Measurements from ENCODE around the gene KIF1B.
"Not testable (repeated sequence)": the region's sequence is repeated elsewhere in the genome, so short reads cannot be mapped to it uniquely, and the experiment has no call there.

Gene KIF1B

DNA sequence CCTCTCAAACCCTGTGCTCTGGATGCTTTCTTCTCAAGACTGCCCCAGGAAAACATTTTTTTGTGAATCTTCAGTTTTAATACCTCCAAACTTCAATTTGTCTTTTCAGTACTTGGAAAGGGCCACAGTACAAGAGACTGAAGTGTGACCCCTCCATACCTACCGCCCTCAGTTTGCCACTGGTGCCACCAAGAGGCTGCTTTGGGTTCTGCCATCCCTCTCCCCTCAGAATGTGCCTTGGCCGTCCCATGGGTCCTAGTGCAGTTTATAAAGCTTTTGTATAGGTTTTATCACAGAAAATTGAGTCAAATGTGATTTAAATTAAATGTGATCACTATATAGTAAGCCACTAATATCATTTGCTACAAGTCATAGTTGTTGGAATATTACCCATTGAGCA, 127.7 kb downstream of the KIF1B start:
- DNase-seq (ENCODE audit: low read depth): no peak

DNA sequence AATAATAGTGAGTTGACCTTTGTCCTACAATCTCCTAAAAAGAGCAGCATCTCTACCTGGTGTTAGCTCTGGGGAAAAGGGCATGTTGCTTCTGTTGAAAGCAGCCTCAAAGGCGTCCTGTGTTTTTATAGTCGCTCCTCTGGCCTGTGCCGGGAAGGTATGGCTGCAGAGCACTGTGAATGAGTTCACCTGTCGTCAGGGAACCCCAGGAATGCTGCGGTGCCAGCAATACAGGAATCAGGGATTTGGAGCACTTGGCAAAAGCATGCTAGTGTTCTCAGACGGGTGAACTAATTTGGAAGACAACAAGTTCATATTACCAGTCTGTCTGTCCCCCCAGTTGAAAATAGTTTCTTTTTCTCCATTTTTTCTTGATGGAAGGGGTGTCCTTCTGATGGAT, 128.2 kb downstream of the KIF1B start:
- DNase-seq (ENCODE audit: low read depth): no peak

DNA sequence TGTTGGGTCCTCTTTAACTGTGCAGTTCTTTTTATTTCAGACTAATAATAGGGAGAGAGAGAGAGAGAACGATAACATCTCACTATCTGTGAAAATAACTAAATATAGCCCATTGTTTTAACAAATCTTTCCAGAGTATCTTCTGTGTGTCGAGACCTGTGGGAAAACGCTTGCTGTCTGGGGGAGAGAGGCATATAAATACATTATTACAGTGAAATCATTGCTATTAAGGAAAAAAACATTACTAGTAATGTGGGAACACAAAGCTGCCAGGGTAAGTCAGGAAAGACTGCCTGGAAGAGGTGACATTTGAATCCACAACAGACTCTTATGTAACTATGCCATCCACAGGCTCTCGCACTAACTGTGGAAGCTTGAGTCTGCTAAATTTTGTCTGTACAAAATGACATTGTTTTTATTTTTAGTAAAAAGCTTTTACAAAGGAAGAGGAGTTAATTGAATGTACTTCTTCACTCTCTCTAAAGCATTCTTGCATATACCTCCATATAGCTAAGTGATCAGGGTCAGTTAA, 128.7 kb downstream of the KIF1B start:
- no peak for DNase-seq (ENCODE audit: low read depth)

DNA sequence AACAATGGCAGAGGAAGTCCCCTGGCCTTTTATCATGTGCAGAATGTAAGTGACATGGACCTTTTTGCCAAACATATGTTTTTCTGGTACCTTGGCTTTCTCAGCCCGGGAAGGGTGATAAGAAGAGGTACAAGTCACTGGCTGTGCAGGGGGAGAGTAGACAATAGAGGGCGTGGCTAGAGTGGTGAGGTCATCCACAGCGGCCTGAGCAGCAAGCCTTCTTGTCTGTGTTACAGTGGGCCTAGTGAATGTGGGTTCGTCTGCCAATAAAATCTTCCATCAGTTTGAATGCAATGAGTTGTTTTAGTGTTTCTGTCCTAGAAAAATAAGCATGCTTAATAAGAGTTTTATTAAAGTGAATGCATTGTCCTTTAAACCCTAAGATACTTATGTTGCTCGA, 129.4 kb downstream of the KIF1B start:
- no peak for DNase-seq (ENCODE audit: low read depth)

DNA sequence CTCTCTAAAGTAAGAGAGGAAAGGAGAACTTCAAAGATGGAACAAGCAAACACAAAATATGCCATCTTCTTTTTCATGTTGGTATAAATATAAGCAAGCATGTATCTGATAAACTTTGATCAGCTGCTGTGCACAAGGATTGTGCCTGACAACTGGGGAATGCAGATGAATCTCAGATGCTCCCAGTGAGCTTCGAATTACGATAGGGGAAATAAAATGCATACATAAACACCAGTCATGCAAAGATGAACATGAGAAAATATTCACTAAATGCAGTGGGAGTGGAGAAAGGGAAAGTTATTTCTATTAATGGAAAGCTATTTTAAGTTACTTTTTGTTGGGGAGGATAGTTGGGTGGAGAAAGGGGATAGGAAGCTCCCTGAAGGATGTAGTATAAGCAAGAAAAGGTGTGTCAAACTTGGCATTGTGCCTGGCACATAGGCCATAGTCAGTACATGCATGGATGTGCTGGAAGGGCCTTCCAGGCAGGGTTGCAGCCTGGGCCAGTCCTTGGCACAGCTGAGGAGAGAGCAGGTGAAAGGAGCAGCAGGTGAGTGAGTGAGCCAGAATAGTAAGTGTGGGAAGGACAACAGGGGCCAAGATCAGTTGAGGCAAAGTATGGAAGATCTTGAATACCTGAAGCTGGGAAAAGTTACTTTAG, 130.7 kb downstream of the KIF1B start:
- DNase-seq (ENCODE audit: low read depth): no peak

DNA sequence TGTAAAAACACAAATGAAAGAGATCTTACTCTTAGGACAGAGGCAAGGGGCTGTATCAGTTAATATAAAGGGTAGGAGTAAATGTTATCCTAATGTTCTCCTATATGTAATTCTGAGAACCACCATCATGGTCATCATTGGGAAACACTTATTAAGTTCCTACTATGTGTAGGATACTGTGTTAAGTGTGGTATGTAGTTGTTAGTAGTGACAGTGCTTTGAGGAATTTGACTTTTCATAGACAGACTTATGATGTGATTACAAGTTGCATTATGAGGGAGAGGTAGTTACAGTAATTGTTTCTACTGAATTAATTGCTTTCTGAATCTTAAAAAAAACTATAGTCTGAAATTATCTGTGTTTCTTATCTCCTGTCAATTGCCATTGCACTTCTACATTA, 136.7 kb downstream of the KIF1B start:
- no peak for DNase-seq (ENCODE audit: low read depth)

DNA sequence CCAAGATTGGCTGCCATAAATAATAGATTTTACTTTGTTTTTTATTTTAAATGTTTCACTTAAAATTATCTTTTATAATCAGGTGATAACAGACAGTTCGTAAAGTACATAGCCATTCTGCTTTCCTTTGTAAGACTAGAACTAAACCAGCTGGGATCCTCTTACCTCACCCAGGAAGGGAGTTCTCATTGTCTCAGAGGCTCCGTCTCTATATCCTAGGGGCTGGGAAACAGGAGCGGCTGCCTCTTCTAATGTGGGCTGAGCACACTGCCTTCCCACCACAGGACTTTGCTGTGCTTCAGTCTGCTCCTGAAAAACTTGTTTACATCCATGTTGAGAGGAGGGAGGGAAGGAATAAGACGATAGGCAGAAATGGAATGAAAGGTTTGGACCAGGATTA, 142.9 kb downstream of the KIF1B start:
- no peak for DNase-seq (ENCODE audit: low read depth)

DNA sequence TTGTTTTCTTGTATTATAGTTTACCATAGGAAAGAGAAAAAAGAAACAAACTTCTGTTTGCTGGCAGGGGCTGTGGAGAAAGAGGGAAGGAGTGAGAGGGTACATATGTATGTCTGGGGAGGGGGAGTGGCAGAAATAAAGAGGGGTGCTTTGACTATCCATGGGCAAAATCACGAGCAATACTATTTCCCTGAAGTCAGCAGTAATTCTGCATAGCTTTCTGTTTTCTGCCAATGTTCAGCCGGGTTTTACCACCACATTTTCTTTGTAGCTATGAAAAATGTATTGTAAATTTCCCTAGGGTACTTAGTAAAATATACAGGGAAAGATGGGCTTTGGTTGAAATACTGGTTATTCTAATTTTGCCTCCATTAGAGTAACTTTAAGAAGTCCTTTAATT, 143.3 kb downstream of the KIF1B start:
- no peak for DNase-seq (ENCODE audit: low read depth)

DNA sequence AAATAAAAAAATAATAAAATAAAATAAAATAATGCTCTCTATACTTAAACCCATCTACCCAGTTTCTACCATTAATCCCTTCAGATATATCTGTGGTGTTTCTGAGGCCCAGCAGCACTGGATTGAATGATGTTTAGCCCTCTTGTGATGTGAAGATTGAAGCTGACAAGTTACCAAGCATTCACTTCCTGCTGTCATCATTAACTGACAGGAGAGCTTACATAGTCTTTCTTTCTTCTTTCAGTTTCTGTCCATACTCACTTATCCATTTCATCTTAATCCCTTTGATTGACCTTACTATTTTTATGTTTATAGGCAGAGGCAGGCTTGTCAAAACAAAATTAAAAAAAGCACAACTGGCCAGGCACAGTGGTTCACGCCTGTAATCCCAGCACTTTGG, 149.7 kb downstream of the KIF1B start:
- DNase-seq (ENCODE audit: low read depth): no peak

DNA sequence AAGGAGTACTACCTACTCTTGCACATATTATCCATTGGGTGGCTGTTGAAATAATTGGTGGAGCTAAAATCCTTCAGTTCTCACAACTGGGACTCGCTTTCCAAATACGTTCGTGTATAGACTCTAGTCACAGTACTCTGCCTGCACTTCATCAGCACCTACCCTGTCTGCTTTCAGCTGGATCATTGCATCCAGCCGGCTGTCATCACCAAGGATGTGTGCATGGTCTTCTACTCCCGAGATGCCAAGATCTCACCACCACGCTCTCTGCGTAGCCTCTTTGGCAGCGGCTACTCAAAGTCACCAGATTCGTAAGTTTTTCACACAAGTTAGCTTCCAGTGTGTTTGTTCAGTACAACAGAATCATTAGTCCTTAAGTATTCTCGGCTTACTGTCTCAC, 151.1 kb downstream of the KIF1B start:
- DNase-seq (ENCODE audit: low read depth): no peak

DNA sequence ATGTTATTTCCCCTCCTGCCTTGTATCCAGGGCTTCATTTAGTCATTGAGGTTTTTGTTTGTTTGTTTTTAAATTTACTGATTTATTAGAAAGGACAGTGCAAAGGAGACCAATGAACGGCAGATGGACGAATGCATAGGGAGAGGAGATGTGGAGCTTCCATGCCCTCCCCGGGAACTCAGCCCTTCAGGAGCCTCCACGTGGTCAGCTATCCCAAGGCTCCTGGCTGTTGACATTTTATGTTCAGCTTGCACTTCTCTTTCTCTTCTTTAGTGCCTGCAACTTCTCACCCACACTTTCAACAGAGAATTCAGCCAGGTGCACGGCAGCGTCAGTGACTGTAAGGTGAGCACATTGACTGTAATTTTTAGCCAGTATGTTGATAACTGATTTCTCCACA, 157.8 kb downstream of the KIF1B start:
- no peak for DNase-seq (ENCODE audit: low read depth)

DNA sequence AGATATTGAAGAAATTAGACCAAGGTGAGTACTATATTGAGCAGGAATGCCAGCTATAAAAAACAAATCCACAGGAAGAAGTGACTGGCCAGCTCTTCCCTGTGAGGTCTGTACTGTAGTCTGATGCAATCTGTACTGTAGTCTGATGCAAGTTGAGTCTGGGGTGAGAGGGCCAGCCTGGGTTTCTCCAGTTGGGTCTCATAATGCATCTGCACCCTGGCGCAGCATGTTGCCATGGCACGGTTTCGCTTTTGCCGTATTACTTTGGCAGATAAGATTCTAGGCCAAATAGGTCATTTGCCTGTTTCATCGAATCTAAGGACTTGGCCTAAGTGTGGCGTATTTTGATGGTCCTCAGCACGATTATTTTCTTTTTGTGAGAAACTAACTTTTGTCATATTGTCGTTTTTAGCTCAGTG, 164.1 kb downstream of the KIF1B start:
- DNase-seq (ENCODE audit: low read depth): no peak

DNA sequence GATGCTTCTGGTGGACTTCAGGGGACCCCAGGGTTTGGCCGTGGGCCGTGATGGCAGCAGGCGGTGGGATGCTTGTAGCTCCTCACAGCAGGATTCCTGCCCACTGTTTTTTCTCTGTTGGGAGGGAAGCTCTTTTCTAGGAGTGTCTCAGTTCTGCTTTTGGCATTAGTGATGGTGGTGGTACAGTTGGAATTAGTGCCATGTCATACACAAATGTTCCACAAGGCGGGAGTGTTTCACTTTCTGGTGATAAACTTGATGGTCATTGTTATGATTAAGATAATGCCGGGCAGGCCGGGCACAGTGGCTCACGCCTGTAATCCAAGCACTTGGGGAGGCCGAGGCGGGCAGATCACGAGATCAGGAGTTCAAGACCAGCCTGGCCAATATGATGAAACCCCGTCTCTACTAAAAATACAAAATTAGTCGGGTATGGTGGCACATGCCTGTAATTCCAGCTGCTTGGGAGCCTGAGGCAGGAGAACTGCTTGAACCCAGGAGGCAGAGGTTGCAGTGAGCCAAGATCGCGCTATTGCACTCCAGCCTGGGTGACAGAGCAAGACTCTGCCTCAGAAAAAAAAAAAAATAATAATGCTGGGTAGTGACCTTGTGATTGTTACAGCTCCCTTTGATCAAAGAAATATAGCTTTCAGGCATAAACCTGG, 167.1 kb downstream of the KIF1B start:
- not testable (repeated sequence) for DNase-seq (ENCODE audit: low read depth)

DNA sequence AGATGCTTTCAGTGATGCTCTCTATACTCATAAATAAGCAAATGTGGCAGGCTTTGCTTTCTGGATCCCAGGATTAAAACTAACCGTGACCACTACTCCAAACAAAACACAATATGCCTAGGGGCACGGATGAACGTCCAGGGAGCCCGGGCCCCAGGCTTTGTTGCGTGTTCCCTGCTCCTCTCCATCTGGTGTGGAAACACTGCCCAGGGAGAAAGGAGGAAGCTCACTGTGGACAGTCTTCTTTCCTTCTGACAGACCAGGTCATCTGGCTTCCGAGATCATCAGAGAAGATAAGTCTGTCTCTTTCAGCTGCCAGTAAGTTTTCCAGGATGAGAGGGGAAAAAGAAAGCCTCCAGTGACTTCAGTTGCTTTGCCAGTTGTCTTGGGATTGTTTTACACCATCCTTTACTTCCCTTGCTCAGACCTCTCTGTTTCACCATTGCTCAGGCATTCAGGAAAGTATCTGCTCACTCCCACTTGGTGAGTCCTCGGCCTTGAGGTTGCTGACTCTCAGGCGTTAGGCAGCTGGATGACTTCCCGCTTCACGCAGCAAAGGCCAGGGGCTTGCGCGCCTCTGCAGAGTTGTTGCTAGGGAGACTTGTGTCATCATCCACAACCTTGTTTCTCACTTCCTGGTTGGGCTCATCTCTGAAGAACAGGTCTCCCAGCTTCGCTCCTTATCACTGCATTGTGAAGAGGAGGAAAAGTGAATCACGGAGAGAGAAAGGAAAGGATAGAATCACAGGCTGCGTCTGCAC, 167.9 kb downstream of the KIF1B start:
- no peak for DNase-seq (ENCODE audit: low read depth)

DNA sequence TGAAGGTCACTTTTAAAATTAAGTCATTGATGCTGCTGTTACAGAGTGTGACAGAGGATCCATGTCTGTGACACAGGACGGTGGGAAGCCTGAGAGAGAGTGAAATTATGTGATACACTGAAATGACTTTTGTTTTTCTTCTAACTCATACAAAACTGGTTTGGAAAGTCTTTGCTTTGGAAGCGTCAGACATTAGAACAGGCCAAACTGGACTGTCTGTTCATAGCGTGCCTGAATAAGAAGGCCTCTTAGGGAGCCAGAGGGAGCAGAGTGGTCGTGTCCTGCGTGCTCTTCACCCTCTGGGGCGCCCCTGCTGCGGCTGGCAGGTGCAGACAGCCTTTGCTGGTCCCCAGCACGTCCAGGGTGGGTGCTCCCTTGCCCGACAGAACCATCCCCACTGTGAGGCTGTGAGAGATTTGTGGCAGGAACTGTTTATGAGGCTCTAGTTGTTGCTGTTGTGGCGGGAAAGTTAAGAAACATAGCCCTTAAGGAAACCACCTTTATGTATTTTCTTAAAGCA, 168.8 kb downstream of the KIF1B start:
- no peak for DNase-seq (ENCODE audit: low read depth)

DNA sequence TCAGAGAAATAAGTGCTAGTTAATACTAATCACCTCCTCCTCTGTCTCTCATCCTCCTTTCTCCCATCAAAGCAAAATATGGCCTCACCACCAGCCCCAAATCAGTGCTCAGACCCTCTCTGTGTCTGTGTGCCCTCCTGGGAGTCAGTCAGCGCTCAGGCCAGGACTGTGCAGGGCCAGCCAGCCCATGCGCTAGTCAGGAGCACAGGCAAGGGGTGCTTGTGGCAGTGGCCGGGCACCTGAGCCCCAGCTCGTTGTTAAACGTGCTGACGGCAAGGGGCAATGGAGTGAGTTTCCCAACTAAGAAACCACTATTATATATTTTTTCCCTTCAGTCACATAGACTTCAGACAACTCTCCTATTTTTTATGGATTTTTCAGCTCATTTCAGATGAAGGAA, 169.3 kb downstream of the KIF1B start:
- no peak for DNase-seq (ENCODE audit: low read depth)

DNA sequence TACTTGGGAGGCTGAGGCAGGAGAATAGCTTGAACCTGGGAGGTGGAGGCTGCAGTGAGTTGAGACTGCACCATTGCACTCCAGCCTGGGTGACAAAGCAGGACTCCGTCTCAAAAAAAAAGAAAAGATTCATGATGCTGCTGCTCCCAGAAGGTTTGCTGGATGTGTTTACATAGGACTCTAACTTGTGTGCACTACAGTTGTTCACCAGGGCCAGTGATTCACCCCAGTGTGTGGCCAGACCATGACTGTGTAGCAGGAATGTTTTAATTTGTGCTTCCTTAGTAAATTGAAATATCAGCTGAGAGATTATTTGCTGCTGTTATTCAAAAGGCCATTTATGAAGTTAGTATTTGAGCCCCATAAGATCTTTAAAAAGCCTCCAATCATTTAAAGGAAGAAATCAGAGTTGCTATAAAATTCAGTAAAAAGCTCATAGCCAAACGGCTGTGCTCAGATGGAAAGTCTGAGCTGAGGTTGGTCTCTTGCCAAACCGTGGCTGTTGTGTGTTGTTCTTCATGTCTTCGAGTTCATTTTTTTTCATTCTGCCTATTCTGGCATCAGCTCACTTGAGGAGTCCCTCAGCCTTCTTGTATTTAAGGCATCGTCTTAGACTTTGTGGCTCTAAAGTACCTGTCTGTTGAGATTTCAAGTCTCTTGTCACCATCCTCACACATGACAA, 170.4 kb downstream of the KIF1B start:
- no peak for DNase-seq (ENCODE audit: low read depth)

DNA sequence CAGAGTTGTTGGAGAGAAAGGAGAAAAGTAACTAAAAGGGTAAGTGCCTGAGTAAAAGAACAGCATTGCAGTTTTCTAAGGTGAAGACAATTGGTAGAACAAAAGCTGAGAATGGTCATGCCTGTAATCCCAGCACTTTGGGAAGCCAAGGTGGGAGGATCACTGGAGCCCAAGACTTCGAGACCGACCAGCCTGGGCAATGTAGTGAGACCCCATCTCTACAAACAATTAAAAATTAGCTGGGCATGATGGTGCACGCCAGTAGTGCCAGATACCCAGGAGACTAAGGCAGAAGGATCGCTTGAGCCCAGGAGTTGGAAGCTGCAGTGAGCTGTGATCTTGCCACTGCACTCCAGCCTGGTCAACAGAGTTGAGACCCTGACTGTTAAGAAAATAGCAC, 173.3 kb downstream of the KIF1B start:
- DNase-seq (ENCODE audit: low read depth): no peak

DNA sequence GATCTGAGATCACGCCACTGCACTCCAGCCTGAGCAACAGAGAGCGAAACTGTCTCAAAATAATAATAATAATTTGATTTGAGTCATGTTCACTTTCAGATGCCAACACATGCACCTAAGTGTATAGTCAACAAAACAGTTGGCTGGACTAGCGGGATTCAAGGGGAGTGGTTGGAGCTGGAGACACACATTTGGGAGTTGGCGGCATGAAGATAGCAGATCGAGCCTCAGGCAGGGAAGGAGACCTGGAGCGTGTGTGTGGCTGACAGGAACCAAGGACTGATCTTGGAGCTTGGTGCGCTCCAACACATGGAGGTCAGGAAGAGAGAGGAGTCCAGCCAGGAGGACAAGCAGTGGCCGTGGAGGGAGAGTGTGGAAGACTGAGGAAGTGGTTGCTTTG, 173.8 kb downstream of the KIF1B start:
- no peak for DNase-seq (ENCODE audit: low read depth)

DNA sequence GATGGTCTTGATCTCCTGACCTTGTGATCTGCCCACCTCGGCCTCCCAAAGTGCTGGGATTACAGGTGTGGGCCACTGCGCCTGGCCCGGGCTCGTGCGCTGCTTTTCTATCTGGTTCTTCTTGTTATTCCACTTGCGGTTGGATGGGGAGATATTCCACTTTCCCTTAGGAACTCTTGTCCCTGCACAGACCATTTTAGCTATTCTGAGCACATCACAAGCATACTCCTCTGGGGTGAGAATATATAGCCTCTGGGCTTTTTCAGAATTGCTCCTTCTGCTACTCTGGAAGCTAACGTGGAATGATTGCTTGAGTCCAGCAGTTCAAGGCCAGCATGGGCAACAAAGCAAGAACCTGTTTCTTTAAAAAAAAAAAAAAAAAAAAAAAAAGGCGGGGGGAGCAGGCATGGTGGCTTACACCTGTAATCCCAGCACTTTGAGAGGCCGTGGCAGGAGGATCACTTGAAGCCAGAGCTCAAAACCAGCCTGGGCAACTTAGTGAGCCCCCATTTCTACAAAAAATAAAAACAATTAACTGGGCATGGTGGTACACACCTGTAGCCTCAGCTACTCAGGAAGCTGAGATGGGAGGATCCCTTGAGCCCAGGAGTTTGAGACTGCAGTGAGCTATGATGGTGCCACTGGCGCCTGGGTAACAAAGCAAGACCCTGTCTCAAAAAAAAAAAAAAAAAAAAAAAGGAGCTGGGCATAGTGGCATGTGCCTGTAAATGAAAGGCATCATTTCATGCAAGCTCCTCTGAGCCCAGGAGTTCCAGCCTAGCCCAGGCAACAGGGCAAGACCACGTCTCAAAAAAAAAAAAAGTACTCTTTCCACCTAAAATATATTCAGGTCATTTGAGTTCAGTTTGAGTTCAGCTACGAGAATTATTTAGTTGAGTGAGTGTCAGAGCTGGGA, 176.6 kb downstream of the KIF1B start:
- DNase-seq (ENCODE audit: low read depth): no peak

DNA sequence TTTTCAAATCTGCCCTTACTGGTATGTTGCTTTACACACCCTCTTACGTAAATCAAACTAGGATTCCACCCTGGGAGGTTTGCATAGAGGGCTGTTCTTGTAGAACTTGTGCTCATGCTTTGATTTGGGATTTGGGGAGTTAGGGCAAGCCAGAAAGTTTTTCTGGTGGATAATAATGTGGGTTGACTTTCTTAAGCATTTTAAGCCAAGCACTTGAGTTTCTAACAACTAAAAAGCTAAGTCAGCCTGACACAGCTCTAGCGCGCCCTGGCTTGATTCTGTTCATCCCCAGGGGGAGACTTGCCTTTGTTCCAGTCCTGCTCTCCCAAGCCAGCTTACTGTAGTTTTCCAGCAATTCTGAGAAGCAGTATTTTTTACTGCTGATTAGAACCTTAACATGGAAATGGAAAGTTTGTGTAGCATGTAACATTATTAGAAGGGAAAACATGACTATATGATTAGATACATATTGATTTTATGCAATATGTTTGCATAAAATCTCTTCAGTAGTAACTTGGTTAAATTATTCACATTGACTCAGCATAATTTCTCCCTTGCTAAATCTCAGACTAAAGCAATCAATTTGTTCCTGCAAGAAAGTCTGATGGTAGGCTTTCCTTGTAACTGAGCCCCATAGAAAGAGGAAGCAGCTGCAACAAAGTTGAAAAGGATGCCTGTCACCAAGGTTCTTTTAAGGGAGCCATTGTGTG, 177.5 kb downstream of the KIF1B start:
- no peak for DNase-seq (ENCODE audit: low read depth)

All from stimulated activated CD4-positive, alpha-beta T cell treated with anti-CD3 and anti-CD28 coated beads, Interleukin-2, amount 100 ng/mL, for 4 hours (primary cell).